ENCODE data around the gene DHX15. TPM values are rescaled to one million over a fixed set of nuclear protein-coding genes. Genes with fewer than 3 reads are reported as not detected.
A peak's percentile ranks its signal among the peaks of the same experiment; 100 is the strongest.

Gene DHX15
- total RNA-seq, 1 donor from 2014 or later: 77.4 TPM

GRCh38 chr4:24559889-24560288 lies 24.5 kb downstream of the DHX15 start:
- Mint-ChIP-seq H3K27me3 (ENCODE audit: low read depth) (no peaks in the 10 kb centered on the region), H3K4me3 (ENCODE audit: unreplicated experiment) (no peak overlapping the region), H3K36me3 (ENCODE audit: low read depth) (peaks cover 9% of the 10 kb centered on the region), H3K27ac (ENCODE audit: unreplicated experiment) (peak overlapping the region; percentile 67), H3K4me1 (ENCODE audit: low read depth) (peaks cover 67% of the 10 kb centered on the region), H3K9me3 (ENCODE audit: low read depth) (peaks cover 3% of the 10 kb centered on the region)
- TF ChIP-seq, protein P1, sequence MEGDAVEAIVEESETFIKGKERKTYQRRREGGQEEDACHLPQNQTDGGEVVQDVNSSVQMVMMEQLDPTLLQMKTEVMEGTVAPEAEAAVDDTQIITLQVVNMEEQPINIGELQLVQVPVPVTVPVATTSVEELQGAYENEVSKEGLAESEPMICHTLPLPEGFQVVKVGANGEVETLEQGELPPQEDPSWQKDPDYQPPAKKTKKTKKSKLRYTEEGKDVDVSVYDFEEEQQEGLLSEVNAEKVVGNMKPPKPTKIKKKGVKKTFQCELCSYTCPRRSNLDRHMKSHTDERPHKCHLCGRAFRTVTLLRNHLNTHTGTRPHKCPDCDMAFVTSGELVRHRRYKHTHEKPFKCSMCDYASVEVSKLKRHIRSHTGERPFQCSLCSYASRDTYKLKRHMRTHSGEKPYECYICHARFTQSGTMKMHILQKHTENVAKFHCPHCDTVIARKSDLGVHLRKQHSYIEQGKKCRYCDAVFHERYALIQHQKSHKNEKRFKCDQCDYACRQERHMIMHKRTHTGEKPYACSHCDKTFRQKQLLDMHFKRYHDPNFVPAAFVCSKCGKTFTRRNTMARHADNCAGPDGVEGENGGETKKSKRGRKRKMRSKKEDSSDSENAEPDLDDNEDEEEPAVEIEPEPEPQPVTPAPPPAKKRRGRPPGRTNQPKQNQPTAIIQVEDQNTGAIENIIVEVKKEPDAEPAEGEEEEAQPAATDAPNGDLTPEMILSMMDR (IDR thresholded peaks at IDR 0.05): peak; percentile 19
- no peak for DNase-seq (ENCODE audit: low spot score)

- Mint-ChIP-seq H3K27me3 (ENCODE audit: low read depth) (no peaks in the 10 kb centered on the region), H3K4me3 (ENCODE audit: unreplicated experiment) (no peak overlapping the region), H3K9me3 (ENCODE audit: low read depth) (peaks cover 3% of the 10 kb centered on the region), H3K36me3 (ENCODE audit: low read depth) (peaks cover 9% of the 10 kb centered on the region), H3K27ac (ENCODE audit: unreplicated experiment) (peak overlapping the region; percentile 67), H3K4me1 (ENCODE audit: low read depth) (peaks cover 60% of the 10 kb centered on the region)
- TF ChIP-seq, protein P1 (IDR thresholded peaks at IDR 0.05): no peak
- no peak for DNase-seq (ENCODE audit: low spot score)
These were observed 25.1 kb downstream of the DHX15 start for GRCh38 chr4:24559032-24559821.

DNA sequence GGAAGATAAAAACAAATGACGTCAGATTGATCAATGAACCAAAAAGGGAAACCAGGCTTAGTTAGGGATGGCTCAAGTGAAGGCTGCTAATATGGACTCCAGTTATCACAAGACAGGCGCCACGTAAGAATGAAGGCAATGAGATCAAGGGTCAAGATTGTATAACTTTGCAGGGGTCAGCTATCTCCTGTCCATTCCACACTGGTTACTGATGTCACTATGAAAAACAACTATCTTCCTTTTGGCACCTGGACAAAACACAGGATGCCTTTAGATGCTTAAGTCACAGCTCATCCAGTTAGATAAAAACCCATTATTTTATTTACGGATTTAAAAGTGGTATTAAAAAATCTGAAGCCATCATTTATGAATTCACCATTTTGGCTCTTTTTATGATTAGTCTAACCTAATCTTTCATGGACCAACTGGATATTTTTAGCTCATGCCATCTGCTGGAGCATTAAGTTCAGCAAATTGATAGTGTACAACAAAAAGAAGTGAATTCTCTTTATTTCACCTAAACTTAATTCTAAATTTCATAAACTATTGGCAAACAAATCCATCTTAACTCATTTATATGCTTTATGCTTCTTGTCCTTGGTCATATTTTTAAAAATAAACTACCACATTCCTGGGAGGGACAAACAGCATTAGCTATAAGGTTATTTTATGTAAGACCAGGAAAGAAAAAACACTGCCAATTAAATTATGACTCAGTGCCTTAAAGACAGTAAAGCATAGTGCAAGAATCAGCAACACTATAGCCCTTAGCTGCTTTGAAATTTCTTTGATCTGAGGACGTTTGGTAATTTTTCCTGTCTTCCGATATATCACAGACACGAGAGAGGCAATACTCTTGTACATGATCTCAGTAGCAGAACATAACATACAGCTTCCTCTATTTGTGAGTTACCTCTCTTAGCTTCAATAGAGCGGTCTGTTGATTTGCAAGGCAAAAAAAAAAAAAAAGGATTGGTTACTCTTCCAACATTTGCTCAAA lies 27.0 kb downstream of the DHX15 start:
- H3K27ac Mint-ChIP-seq (ENCODE audit: unreplicated experiment): peak overlapping the region; percentile 79
- H3K4me1 Mint-ChIP-seq (ENCODE audit: low read depth): peaks cover 59% of the 10 kb centered on the region
- peaks cover 3% of the 10 kb centered on the region for H3K9me3 Mint-ChIP-seq (ENCODE audit: low read depth)
- TF ChIP-seq, protein P1 (IDR thresholded peaks at IDR 0.05): no peak
- DNase-seq (ENCODE audit: low spot score): no peak
- H3K27me3 Mint-ChIP-seq (ENCODE audit: low read depth): no peaks in the 10 kb centered on the region
- peaks cover 9% of the 10 kb centered on the region for H3K36me3 Mint-ChIP-seq (ENCODE audit: low read depth)
- no peak overlapping the region for H3K4me3 Mint-ChIP-seq (ENCODE audit: unreplicated experiment)

GRCh38 chr4:24551492-24552289 lies 32.7 kb downstream of the DHX15 start:
- Mint-ChIP-seq H3K4me1 (ENCODE audit: low read depth) (peaks cover 32% of the 10 kb centered on the region), H3K27ac (ENCODE audit: unreplicated experiment) (peak overlapping the region; percentile 63), H3K27me3 (ENCODE audit: low read depth) (no peaks in the 10 kb centered on the region), H3K9me3 (ENCODE audit: low read depth) (no peaks in the 10 kb centered on the region), H3K4me3 (ENCODE audit: unreplicated experiment) (no peak overlapping the region), H3K36me3 (ENCODE audit: low read depth) (peaks cover 12% of the 10 kb centered on the region)
- no peak for DNase-seq (ENCODE audit: low spot score)
- TF ChIP-seq, protein P1 (IDR thresholded peaks at IDR 0.05): peak; percentile 81

All from chondrocyte (in vitro differentiated cells).